GM12874 (cell line): ENCODE data around the gene AGA.

Experiments used
- CTCF ChIP-seq: IDR thresholded peaks from 2 replicates; pipeline ENCODE4 v1.5.1; 2011; ENCODE audit warnings: low read depth, mild to moderate bottlenecking, control low read depth, low read length, moderate library complexity; ENCODE audit not compliant: insufficient read depth

Gene AGA

GRCh38 chr4:177441803-177442622 is at the start of gene AGA:
Gene AGA, minus strand, starts transcription at chr4:177442437. Its CDS starts 62 bp downstream, at chr4:177442375.
- no peak for TF ChIP-seq CTCF

- no peak for TF ChIP-seq CTCF
These were observed 49.8 kb upstream of the AGA start for GRCh38 chr4:177492022-177492421.

- TF ChIP-seq CTCF = no peak
These were observed 48.5 kb upstream of the AGA start for GRCh38 chr4:177490769-177491168.

- TF ChIP-seq CTCF = no peak
These were observed 47.4 kb upstream of the AGA start for GRCh38 chr4:177489471-177490246.

- no peak for TF ChIP-seq CTCF
These were observed 45.7 kb upstream of the AGA start for GRCh38 chr4:177487977-177488376.

GRCh38 chr4:177485528-177485927 is 43.3 kb upstream of the AGA start:
- no peak for TF ChIP-seq CTCF

GRCh38 chr4:177484613-177485021 is 42.4 kb upstream of the AGA start:
- no peak for TF ChIP-seq CTCF
